ENCODE measurements around the gene SASH1.

DNA sequence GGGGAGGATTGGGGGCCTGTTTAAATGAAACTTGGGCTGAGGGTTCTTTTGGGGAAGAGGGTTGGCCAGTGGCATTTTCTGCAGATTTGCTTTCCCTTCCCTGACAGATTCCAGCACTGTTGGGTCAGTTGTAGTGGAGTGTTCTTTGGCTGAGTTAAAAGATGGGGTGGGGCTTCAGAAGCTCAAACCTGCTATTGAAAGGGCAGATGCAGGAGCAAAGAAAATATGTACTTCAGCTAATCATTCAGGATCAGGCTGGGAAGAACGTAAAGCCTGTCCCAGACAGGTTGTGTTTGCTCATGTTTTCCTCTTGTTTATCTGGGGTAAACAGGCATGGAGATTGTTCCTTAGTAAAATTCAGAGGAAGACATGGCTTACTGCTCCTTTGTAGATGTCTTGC, 2.5 kb downstream of the SASH1 start:
- TF ChIP-seq, protein P1, sequence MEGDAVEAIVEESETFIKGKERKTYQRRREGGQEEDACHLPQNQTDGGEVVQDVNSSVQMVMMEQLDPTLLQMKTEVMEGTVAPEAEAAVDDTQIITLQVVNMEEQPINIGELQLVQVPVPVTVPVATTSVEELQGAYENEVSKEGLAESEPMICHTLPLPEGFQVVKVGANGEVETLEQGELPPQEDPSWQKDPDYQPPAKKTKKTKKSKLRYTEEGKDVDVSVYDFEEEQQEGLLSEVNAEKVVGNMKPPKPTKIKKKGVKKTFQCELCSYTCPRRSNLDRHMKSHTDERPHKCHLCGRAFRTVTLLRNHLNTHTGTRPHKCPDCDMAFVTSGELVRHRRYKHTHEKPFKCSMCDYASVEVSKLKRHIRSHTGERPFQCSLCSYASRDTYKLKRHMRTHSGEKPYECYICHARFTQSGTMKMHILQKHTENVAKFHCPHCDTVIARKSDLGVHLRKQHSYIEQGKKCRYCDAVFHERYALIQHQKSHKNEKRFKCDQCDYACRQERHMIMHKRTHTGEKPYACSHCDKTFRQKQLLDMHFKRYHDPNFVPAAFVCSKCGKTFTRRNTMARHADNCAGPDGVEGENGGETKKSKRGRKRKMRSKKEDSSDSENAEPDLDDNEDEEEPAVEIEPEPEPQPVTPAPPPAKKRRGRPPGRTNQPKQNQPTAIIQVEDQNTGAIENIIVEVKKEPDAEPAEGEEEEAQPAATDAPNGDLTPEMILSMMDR (IDR thresholded peaks at IDR 0.05) = no peak
- TF ChIP-seq POLR2AphosphoS5 (IDR thresholded peaks at IDR 0.05) = no peak

Measured in sigmoid colon (tissue), 4 donors.